ENCODE measurements around the gene NDUFS6. TPM values are rescaled to one million over a fixed set of nuclear protein-coding genes. Genes with fewer than 3 reads are reported as not detected.
"Not testable (repeated sequence)": the region's sequence is repeated elsewhere in the genome, so short reads cannot be mapped to it uniquely, and the experiment has no call there.

NDUFS6 gene
- polyA plus RNA-seq, 1 donor = 51.9 TPM

- no peak for DNase-seq
These were observed 31.5 kb downstream of the NDUFS6 start for GRCh38 chr5:1832511-1833250.

- DNase-seq = no peak
These were observed 32.2 kb downstream of the NDUFS6 start for GRCh38 chr5:1833264-1834021.

- no peak for DNase-seq
These were observed 32.9 kb downstream of the NDUFS6 start for GRCh38 chr5:1834022-1834551.

- DNase-seq = no peak
These were observed 33.7 kb downstream of the NDUFS6 start for GRCh38 chr5:1834721-1835429.

- no peak for DNase-seq
These were observed 34.2 kb downstream of the NDUFS6 start for GRCh38 chr5:1835431-1835830.

GRCh38 chr5:1836176-1836890, 35.1 kb downstream of the NDUFS6 start:
- DNase-seq = no peak

GRCh38 chr5:1836891-1837880, 36.0 kb downstream of the NDUFS6 start:
- no peak for DNase-seq

- no peak for DNase-seq
These were observed 36.8 kb downstream of the NDUFS6 start for GRCh38 chr5:1838013-1838412.

GRCh38 chr5:1840071-1840547, 38.9 kb downstream of the NDUFS6 start:
- no peak for DNase-seq

GRCh38 chr5:1840741-1841521, 39.7 kb downstream of the NDUFS6 start:
- DNase-seq = peak; percentile 13

GRCh38 chr5:1842004-1842819, 41.0 kb downstream of the NDUFS6 start:
- DNase-seq = no peak

GRCh38 chr5:1843761-1844160, 42.6 kb downstream of the NDUFS6 start:
- DNase-seq = not testable (repeated sequence)

- no peak for DNase-seq
These were observed 43.7 kb downstream of the NDUFS6 start for GRCh38 chr5:1844708-1845436.

- DNase-seq = no peak
These were observed 44.5 kb downstream of the NDUFS6 start for GRCh38 chr5:1845696-1846095.

- DNase-seq = no peak
These were observed 45.4 kb downstream of the NDUFS6 start for GRCh38 chr5:1846583-1846982.

- no peak for DNase-seq
These were observed 45.8 kb downstream of the NDUFS6 start for GRCh38 chr5:1847056-1847455.

GRCh38 chr5:1847611-1848010, 46.4 kb downstream of the NDUFS6 start:
- DNase-seq = no peak
